Stomach (tissue), 4 donors: ENCODE results near the gene PLG.

ENCODE experiments used
- CTCF ChIP-seq, 7 experiments: fragments of 450-650 bp in 4 of 7; fragments of 200-600 bp in 3 of 7; sonication (generic) in 3 of 7; IDR thresholded peaks; one replicate each; pipeline ENCODE4 v1.5.1; 2016 to 2019; ENCODE audit warnings: antibody characterized with exemption in 7 of 7, control low read depth in 2 of 7, mild to moderate bottlenecking in 1 of 7
- EP300 ChIP-seq: sonication (generic); formaldehyde crosslinking; IDR thresholded peaks from one replicate; pipeline ENCODE4 v1.6.1; 2017; ENCODE audit warnings: antibody characterized with exemption
- POLR2A ChIP-seq, 4 donors: fragments of 450-650 bp; IDR thresholded peaks; one replicate each; pipeline ENCODE4 v1.6.1; 2016; ENCODE audit warnings: antibody characterized with exemption in 4 of 4, control low read depth in 2 of 4, mild to moderate bottlenecking in 1 of 4, moderate library complexity in 1 of 4
- POLR2AphosphoS5 ChIP-seq, 3 donors: sonication (generic); formaldehyde crosslinking; IDR thresholded peaks; one replicate each; pipeline ENCODE4 v1.6.1; 2016; ENCODE audit warnings: antibody characterized with exemption in 3 of 3

GRCh38 chr6:160678744-160679401 lies 23.2 kb upstream of the PLG start:
- no peak for TF ChIP-seq CTCF (IDR thresholded peaks at IDR 0.05)
- TF ChIP-seq POLR2A (IDR thresholded peaks at IDR 0.05) = no peak
- TF ChIP-seq POLR2AphosphoS5 (IDR thresholded peaks at IDR 0.05) = no peak
- no peak for TF ChIP-seq EP300
